Endothelial cell of umbilical vein (primary cell): Measurements from ENCODE around the gene CCDC121. TPM values are rescaled to one million over a fixed set of nuclear protein-coding genes. Genes with fewer than 3 reads are reported as not detected.

Source experiments
- BruUV-seq: library from RNA; stranded (reverse); fragments of 400-500 nt; replicated peaks from 2 replicates; lab custom pipeline; 2021; lab: Mats Ljungman, UMichigan
- CTCF ChIA-PET: fragments of 300-600, 350-600 bp; sonication (Branson Sonifier 250); formaldehyde crosslinking; loops from one replicate; lab custom pipeline; 2021; ENCODE audit warnings: antibody characterized with exemption, inconsistent platforms; lab: Charles Lee
- POLR2A ChIA-PET: fragments of 300-600, 350-600 bp; sonication (Branson Sonifier 250); formaldehyde crosslinking; loops from one replicate; lab custom pipeline; 2021; ENCODE audit warnings: antibody characterized with exemption, inconsistent platforms; lab: Charles Lee
- DNase-seq: peaks from one replicate; pipeline ENCODE4 v3.0.0-alpha.2; 2011; ENCODE audit warnings: low read depth, low spot score
- FAIRE-seq: peaks from 2 replicates; lab custom pipeline; 2011; peaks lifted over from hg19 to GRCh38; lab: Jason Lieb, UNC
- H2AFZ ChIP-seq: 2 replicates; pipeline ENCODE4 v1.6.0; 2012; ENCODE audit warnings: low read depth, low read length, control low read depth, inconsistent platforms
- H3K27ac ChIP-seq: 2 replicates; pipeline ENCODE4 v1.5.1; 2011; ENCODE audit warnings: low read depth, mild to moderate bottlenecking, control low read depth, low read length, moderate library complexity; ENCODE audit not compliant: insufficient read depth
- H3K27me3 ChIP-seq, 2 experiments: 2 replicates each; pipeline versions ENCODE4 v1.6.0 to v1.6.1; 2011; ENCODE audit warnings: low read length in 2 of 2, mixed read lengths in 1 of 2; ENCODE audit not compliant: control insufficient read depth in 2 of 2, insufficient read depth in 2 of 2
- H3K36me3 ChIP-seq, 2 experiments: 2 replicates in 1 of 2; 3 replicates in 1 of 2; pipeline ENCODE4 v1.5.1; 2011; ENCODE audit warnings: low read length in 2 of 2, mild to moderate bottlenecking in 1 of 2, moderate library complexity in 1 of 2; ENCODE audit not compliant: control insufficient read depth in 2 of 2, insufficient read depth in 2 of 2; ENCODE audit errors: extremely low read depth in 1 of 2
- H3K4me1 ChIP-seq: 3 replicates; pipeline ENCODE4 v1.5.1; 2011; ENCODE audit warnings: mild to moderate bottlenecking, low read length; ENCODE audit not compliant: control insufficient read depth, insufficient read depth; ENCODE audit errors: extremely low read depth
- H3K4me2 ChIP-seq: 2 replicates; pipeline ENCODE4 v1.6.1; 2011; ENCODE audit warnings: low read length, control low read depth, mixed read lengths; ENCODE audit not compliant: insufficient read depth
- H3K4me3 ChIP-seq, 3 experiments: fragments of 200-600 bp in 1 of 3; sonication (generic), shearing (Covaris generic) in 1 of 3; replicated peaks in 1 of 3; 2 replicates each; pipeline ENCODE4 v1.5.1; 2011 to 2016; ENCODE audit warnings: control low read depth in 3 of 3, low read length in 3 of 3, mild to moderate bottlenecking in 2 of 3, inconsistent platforms in 1 of 3, low read depth in 1 of 3, moderate library complexity in 1 of 3; ENCODE audit not compliant: insufficient read depth in 1 of 3
- H3K79me2 ChIP-seq: 2 replicates; pipeline ENCODE4 v1.6.0; 2012; ENCODE audit warnings: low read length, inconsistent platforms; ENCODE audit not compliant: control insufficient read depth, insufficient read depth
- H3K9ac ChIP-seq: replicated peaks from 2 replicates; pipeline ENCODE3; 2011; ENCODE audit warnings: low read length, control low read depth; ENCODE audit not compliant: insufficient read depth; ENCODE audit errors: extremely low read depth
- H3K9me1 ChIP-seq: replicated peaks from 3 replicates; pipeline ENCODE4 v1.6.0; 2011; ENCODE audit warnings: mild to moderate bottlenecking, low read length; ENCODE audit not compliant: control insufficient read depth, insufficient read depth; ENCODE audit errors: extremely low read depth
- H3K9me3 ChIP-seq: replicated peaks from 2 replicates; pipeline ENCODE4 v1.5.1; 2012; ENCODE audit warnings: low read length, inconsistent platforms; ENCODE audit not compliant: control insufficient read depth, insufficient read depth
- H4K20me1 ChIP-seq: replicated peaks from 2 replicates; pipeline ENCODE3; 2011; ENCODE audit warnings: mild to moderate bottlenecking, low read length; ENCODE audit not compliant: control insufficient read depth, insufficient read depth; ENCODE audit errors: extremely low read depth
- CTCF ChIP-seq, 2 donors: IDR thresholded peaks; 1 replicate in 1 of 2; 2 replicates in 1 of 2; pipeline ENCODE4 v1.5.1; 2011; ENCODE audit warnings: low read length in 2 of 2, mild to moderate bottlenecking in 2 of 2, moderate library complexity in 2 of 2, control low read depth in 1 of 2, inconsistent platforms in 1 of 2, low read depth in 1 of 2; ENCODE audit not compliant: insufficient read depth in 1 of 2; ENCODE audit errors: extremely low read depth in 1 of 2
- EZH2 ChIP-seq: IDR thresholded peaks from 2 replicates; pipeline ENCODE4 v1.6.1; 2012; ENCODE audit warnings: borderline replicate concordance, low read depth, mild to moderate bottlenecking, moderate library complexity, low read length, inconsistent platforms; ENCODE audit not compliant: severe bottlenecking
- FOS ChIP-seq: IDR thresholded peaks from 2 replicates; pipeline ENCODE4 v1.6.1; 2011; ENCODE audit warnings: mild to moderate bottlenecking, low read length, moderate library complexity, borderline replicate concordance; ENCODE audit not compliant: insufficient read depth
- GATA2 ChIP-seq: IDR thresholded peaks from 2 replicates; pipeline ENCODE4 v1.7.0; 2011; ENCODE audit warnings: low read depth, mild to moderate bottlenecking, moderate library complexity, mixed read lengths, low read length; ENCODE audit not compliant: insufficient read length, insufficient read depth
- JUN ChIP-seq: IDR thresholded peaks from 2 replicates; pipeline ENCODE4 v1.6.1; 2011; ENCODE audit warnings: borderline replicate concordance, low read depth; ENCODE audit not compliant: insufficient read length, insufficient read depth
- MAX ChIP-seq: IDR thresholded peaks from 2 replicates; pipeline ENCODE4 v1.6.1; 2011; ENCODE audit not compliant: insufficient read depth, insufficient read length
- MYC ChIP-seq: IDR thresholded peaks from one replicate; pipeline ENCODE4 v1.6.1; 2011; ENCODE audit warnings: mild to moderate bottlenecking, low read depth, low read length
- POLR2A ChIP-seq: IDR thresholded peaks from 2 replicates; pipeline ENCODE4 v1.6.1; 2012; ENCODE audit warnings: low read depth, mild to moderate bottlenecking, control low read depth, low read length
- POLR2AphosphoS5 ChIP-seq: IDR thresholded peaks from 2 replicates; pipeline ENCODE4 v1.6.1; 2012; ENCODE audit warnings: low read depth, mild to moderate bottlenecking, control low read depth, low read length, moderate library complexity; ENCODE audit not compliant: insufficient read depth
- dilution Hi-C: fragments of 300-500 bp; cut with MboI; formaldehyde crosslinking; loops from one replicate; pipeline ENCODE4 v1.15.0; 2019; ENCODE audit warnings: low sequenced_read_pairs; ENCODE audit not compliant: extremely low pct_ligation_motif_present
- intact Hi-C: fragments of 100-400 bp; cut with micrococcal nuclease; formaldehyde crosslinking; loops from one replicate; pipeline ENCODE4 v1.10.0; 2022
- polyA plus RNA-seq, 4 experiments: library from polyadenylated mRNA; depleted of rRNA in 3 of 4; stranded (reverse) in 3 of 4; unstranded in 1 of 4; fragments of >200 nt; gene quantifications; 2 replicates each; pipeline versions ENCODE4 v1.2.1 to v1.2.3, GENCODE V29; 2011 to 2012; ENCODE audit warnings: missing spikeins in 1 of 4
- total RNA-seq: library from RNA; stranded (reverse); gene quantifications from 2 replicates; pipeline ENCODE4 v1.2.3, GENCODE V29; 2021

Gene CCDC121
- total and polyA plus RNA-seq, 2 donors (not counting 3 experiments of a cell fraction or from before 2014, with no cell fraction given): 0.92 to 3.3 TPM

DNA sequence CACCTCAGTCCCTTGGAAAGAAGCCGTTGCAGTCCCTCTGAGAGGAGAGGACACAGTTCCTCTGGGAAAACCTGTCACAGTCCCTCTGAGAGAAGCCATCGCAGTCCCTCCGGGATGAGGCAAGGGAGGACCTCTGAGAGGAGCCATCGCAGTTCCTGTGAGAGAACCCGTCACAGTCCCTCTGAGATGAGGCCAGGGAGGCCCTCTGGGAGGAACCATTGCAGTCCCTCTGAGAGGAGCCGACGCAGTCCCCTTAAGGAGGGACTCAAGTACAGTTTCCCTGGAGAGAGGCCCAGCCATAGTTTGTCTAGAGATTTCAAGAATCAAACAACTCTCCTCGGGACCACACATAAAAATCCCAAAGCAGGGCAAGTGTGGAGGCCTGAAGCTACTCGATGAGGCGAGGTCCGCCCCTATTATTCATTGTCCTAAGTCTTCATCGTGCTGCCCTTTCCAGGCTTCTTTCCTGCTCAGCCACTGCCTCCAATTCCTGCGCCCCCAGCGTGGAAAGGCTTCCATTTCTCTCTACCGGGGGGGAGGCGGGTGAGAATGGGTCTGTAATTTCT is 46.6 kb downstream of the CCDC121 start:
- peaks cover 42% of the 10 kb centered on the region for H3K79me2 ChIP-seq
- peaks cover 3% of the 10 kb centered on the region for H4K20me1 ChIP-seq
- H3K27me3 ChIP-seq: no peaks in the 10 kb centered on the region
- H2AFZ ChIP-seq: peak overlapping the region; percentile 88
- dilution Hi-C loops: loop anchor here (25.0 kb wide), 1 partner anchor 120 kb away; no protein-coding TSS in a partner anchor
- H3K27ac ChIP-seq: peak overlapping the region; percentile 77
- no peaks in the 10 kb centered on the region for H3K9me1 ChIP-seq
- TSS peak; percentile 64 for BruUV-seq
- POLR2A ChIA-PET: no interaction called here
- intact Hi-C loops: loop anchor here (5.0 kb wide), 2 partner anchors 155 to 175 kb away; partner anchors contain the start of genes NRBP1 and PPM1G
- peak overlapping the region in 2 of 3 experiments; percentile 51 to 98 for H3K4me3 ChIP-seq
- FAIRE-seq: no peak
- no peaks in the 10 kb centered on the region for H3K36me3 ChIP-seq
- TF ChIP-seq MYC: no peak
- TF ChIP-seq POLR2A: no peak
- TF ChIP-seq FOS: no peak
- TF ChIP-seq MAX: no peak
- no peak for TF ChIP-seq POLR2AphosphoS5
- no peak for TF ChIP-seq JUN
- no peak for TF ChIP-seq CTCF (IDR thresholded peaks at IDR 0.05; ENCODE audit: extremely low read depth in 1 of 2, insufficient read depth in 1 of 2, low read depth in 1 of 2, low read length in 2 of 2)
- no peak for TF ChIP-seq GATA2
- TF ChIP-seq EZH2: no peak
- no peak for DNase-seq
- H3K4me2 ChIP-seq: peak overlapping the region; percentile 52
- H3K9me3 ChIP-seq: no peaks in the 10 kb centered on the region
- H3K9ac ChIP-seq: peak overlapping the region; percentile 52
- peaks cover 24% of the 10 kb centered on the region for H3K4me1 ChIP-seq
- CTCF ChIA-PET: no interaction called here
